K562 (cell line): Measurements from ENCODE around the gene ATG12. TPM values are rescaled to one million over a fixed set of nuclear protein-coding genes. Genes with fewer than 3 reads are reported as not detected.
A peak's percentile ranks its signal among the peaks of the same experiment; 100 is the strongest.
"Not testable (repeated sequence)": the region's sequence is repeated elsewhere in the genome, so short reads cannot be mapped to it uniquely, and the experiment has no call there.

Source experiments
- ATAC-seq: fragments of 200-7000 bp; cut with Tn5 transposase; 3 replicates; pipeline ENCODE4 v1.9.1; 2020; ENCODE audit warnings: moderate library complexity
- BruUV-seq: library from RNA; stranded (reverse); fragments of 400-500 nt; replicated peaks from 2 replicates; lab custom pipeline; 2021; lab: Mats Ljungman, UMichigan
- CTCF ChIA-PET: fragments of 300-600 bp; formaldehyde crosslinking; extraction: SDS; loops from one replicate; lab custom pipeline; 2021; ENCODE audit warnings: low intra/inter-chr PET ratio; lab: Yijun Ruan, JAX
- POLR2A ChIA-PET: fragments of 300-600, 350-650 bp; sonication (Branson Sonifier 250); formaldehyde crosslinking; extraction: SDS; loops from one replicate; lab custom pipeline; 2021; ENCODE audit warnings: antibody characterized with exemption, inconsistent platforms; lab: Yijun Ruan, JAX
- DNase-seq, 4 experiments: peaks; one replicate each; pipeline versions ENCODE4 v3.0.0 to v3.0.0-alpha.2; 2011 to 2018; ENCODE audit warnings: low spot score in 3 of 4, mixed read lengths in 3 of 4; ENCODE audit errors: extremely low read depth in 1 of 4
- FAIRE-seq: peaks from 2 replicates; lab custom pipeline; 2011; peaks lifted over from hg19 to GRCh38; lab: Jason Lieb, UNC
- H2AFZ ChIP-seq: 2 replicates; pipeline ENCODE4 v1.6.0; 2011; ENCODE audit warnings: low read depth, low read length, control low read depth, inconsistent platforms
- H3K27ac ChIP-seq: fragments of 200-600 bp; 3 replicates; pipeline ENCODE4 v1.8.0; 2011; ENCODE audit warnings: low read depth, mild to moderate bottlenecking, control low read depth, inconsistent platforms, low read length, moderate library complexity, mixed read lengths; ENCODE audit errors: extremely low read depth
- H3K27me3 ChIP-seq, 2 experiments: fragments of 300-600 bp in 1 of 2; 2 replicates in 1 of 2; 3 replicates in 1 of 2; pipeline versions ENCODE4 v1.6.0 to v1.8.0; 2011; ENCODE audit warnings: inconsistent platforms in 2 of 2, low read length in 2 of 2, mild to moderate bottlenecking in 1 of 2, mixed read lengths in 1 of 2, moderate library complexity in 1 of 2; ENCODE audit not compliant: control insufficient read depth in 2 of 2, insufficient read depth in 2 of 2
- H3K36me3 ChIP-seq: fragments of 300-600 bp; 3 replicates; pipeline ENCODE4 v1.8.0; 2011; ENCODE audit warnings: mild to moderate bottlenecking, low read length, inconsistent platforms; ENCODE audit not compliant: control insufficient read depth, insufficient read depth
- H3K4me1 ChIP-seq, 2 experiments: fragments of 200-600 bp in 1 of 2; replicated peaks in 1 of 2; 2 replicates in 1 of 2; 3 replicates in 1 of 2; pipeline versions ENCODE4 v1.5.1 to v1.8.0; 2011; ENCODE audit warnings: inconsistent platforms in 2 of 2, low read length in 2 of 2, mild to moderate bottlenecking in 1 of 2, mixed read lengths in 1 of 2, moderate library complexity in 1 of 2; ENCODE audit not compliant: control insufficient read depth in 2 of 2, insufficient read depth in 2 of 2
- H3K4me2 ChIP-seq: 2 replicates; pipeline ENCODE4 v1.6.1; 2011; ENCODE audit warnings: low read length, control low read depth, inconsistent platforms, mixed read lengths; ENCODE audit not compliant: insufficient read depth
- H3K4me3 ChIP-seq: fragments of 200-600 bp; sonication (generic), shearing (Covaris generic); 2 replicates; pipeline ENCODE4 v1.5.1; 2016; ENCODE audit warnings: control low read depth, inconsistent platforms
- H3K79me2 ChIP-seq: fragments of 200-600 bp; 3 replicates; pipeline ENCODE4 v1.8.0; 2011; ENCODE audit warnings: low read length, inconsistent platforms; ENCODE audit not compliant: control insufficient read depth, insufficient read depth
- H3K9ac ChIP-seq, 2 experiments: 2 replicates each; pipeline versions ENCODE4 v1.6.0 to v1.6.1; 2011; ENCODE audit warnings: low read depth in 2 of 2, low read length in 2 of 2, control low read depth in 1 of 2, inconsistent platforms in 1 of 2, mild to moderate bottlenecking in 1 of 2, mixed read lengths in 1 of 2; ENCODE audit not compliant: insufficient read depth in 1 of 2
- H3K9me1 ChIP-seq: one replicate; pipeline ENCODE4 v1.6.0; 2011; ENCODE audit warnings: inconsistent platforms, mild to moderate bottlenecking, low read length, moderate library complexity; ENCODE audit not compliant: control insufficient read depth, insufficient read depth
- H3K9me3 ChIP-seq: replicated peaks from 2 replicates; pipeline ENCODE4 v1.5.1; 2011; ENCODE audit warnings: low read depth, low read length, inconsistent platforms; ENCODE audit not compliant: control insufficient read depth, insufficient read depth
- H4K20me1 ChIP-seq: replicated peaks from 2 replicates; pipeline ENCODE4 v1.6.1; 2011; ENCODE audit warnings: low read length, inconsistent platforms, mixed read lengths; ENCODE audit not compliant: control insufficient read depth, insufficient read depth
- CTCF ChIP-seq, 3 experiments: IDR thresholded peaks in 2 of 3; conservative IDR thresholded peaks in 1 of 3; 2 replicates each; pipeline ENCODE4 v1.5.1; 2011 to 2012; ENCODE audit warnings: low read length in 3 of 3, mild to moderate bottlenecking in 3 of 3, control low read depth in 2 of 3, improper control_type of control experiment in 1 of 3, inconsistent platforms in 1 of 3, low read depth in 1 of 3, mixed read lengths in 1 of 3, moderate library complexity in 1 of 3; ENCODE audit not compliant: insufficient read depth in 2 of 3
- ZSCAN32 ChIP-seq: fragments of 450-650 bp; formaldehyde crosslinking; IDR thresholded peaks from 2 replicates; pipeline ENCODE4 v1.4.0; 2020; ENCODE audit warnings: mild to moderate bottlenecking, moderate library complexity
- WGBS: fragments of 100-300 bp; shearing (Covaris generic); methylation state at CpG from one replicate; pipeline ENCODE4 v1.1.6; 2016; ENCODE audit warnings: low coverage, mixed read lengths; ENCODE audit not compliant: insufficient coverage; ENCODE audit errors: missing lambda C conversion rate; 5-methylcytosine and 5-hydroxymethylcytosine counted together
- in situ Hi-C: fragments of 300-500 bp; cut with MboI; formaldehyde crosslinking; loops from 4 replicates; pipeline ENCODE4 v1.15.0; 2018; ENCODE audit warnings: inconsistent platforms, mixed read lengths
- intact Hi-C: fragments of 100-400 bp; cut with micrococcal nuclease; formaldehyde crosslinking; loops from 2 replicates; pipeline ENCODE4 v1.14.2; 2022
- polyA plus RNA-seq, 8 experiments: library from polyadenylated mRNA; depleted of rRNA in 4 of 8; stranded (reverse) in 5 of 8; unstranded in 3 of 8; fragments of >200 nt; fragmentation: Nextera tagmentation in 2 of 8; fragmentation: Illumina TruSeq in 1 of 8; extraction: Ambion mirVana in 2 of 8; extraction: Trizol in 1 of 8; gene quantifications; 2 replicates each; pipeline versions ENCODE4 v1.2.1 to v1.2.3, GENCODE V29; 2011 to 2014; ENCODE audit warnings: inconsistent platforms in 1 of 8, missing spikeins in 1 of 8
- total RNA-seq, 7 experiments: library from RNA; depleted of rRNA in 6 of 7; stranded (reverse); fragments of >200 nt in 6 of 7; fragmentation: Illumina TruSeq in 2 of 7; extraction: Trizol in 2 of 7; gene quantifications; 2 replicates each; pipeline versions ENCODE4 v1.2.1 to v1.2.3, GENCODE V29; 2011 to 2021; ENCODE audit warnings: low replicate concordance in 1 of 7
- TF ChIP-seq, protein P1 (sequence below): fragments of 450-650 bp; IDR thresholded peaks from 2 replicates; pipeline ENCODE4 v1.6.1; 2016; ENCODE audit warnings: mild to moderate bottlenecking, moderate library complexity

The ATG12 gene
- total and polyA plus RNA-seq, 9 of the 15 experiments (the other 6 are each of a cell fraction or from before 2014, with no cell fraction given) = 21.6 to 132 (median 61.3) TPM

DNA sequence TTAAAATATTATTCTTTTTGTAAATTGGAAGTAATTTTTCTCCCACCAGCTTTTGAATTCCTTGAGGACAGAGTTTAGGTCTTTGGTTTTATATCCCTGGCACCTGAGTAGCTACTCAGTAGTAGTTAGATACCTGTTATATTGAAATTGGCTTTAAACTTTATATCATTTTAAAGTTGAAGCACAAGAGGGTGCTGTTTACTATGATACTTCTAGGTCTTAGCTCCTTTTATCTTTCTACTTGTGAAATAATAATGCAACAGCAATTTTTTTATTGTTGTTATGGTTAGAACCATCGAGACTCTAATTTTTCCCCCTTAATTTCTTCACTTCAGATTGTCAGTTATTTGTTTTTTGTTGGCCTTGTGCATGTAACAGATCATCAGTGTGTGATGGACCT is 46.7 kb upstream of the ATG12 start (continued):
- TF ChIP-seq, protein P1, sequence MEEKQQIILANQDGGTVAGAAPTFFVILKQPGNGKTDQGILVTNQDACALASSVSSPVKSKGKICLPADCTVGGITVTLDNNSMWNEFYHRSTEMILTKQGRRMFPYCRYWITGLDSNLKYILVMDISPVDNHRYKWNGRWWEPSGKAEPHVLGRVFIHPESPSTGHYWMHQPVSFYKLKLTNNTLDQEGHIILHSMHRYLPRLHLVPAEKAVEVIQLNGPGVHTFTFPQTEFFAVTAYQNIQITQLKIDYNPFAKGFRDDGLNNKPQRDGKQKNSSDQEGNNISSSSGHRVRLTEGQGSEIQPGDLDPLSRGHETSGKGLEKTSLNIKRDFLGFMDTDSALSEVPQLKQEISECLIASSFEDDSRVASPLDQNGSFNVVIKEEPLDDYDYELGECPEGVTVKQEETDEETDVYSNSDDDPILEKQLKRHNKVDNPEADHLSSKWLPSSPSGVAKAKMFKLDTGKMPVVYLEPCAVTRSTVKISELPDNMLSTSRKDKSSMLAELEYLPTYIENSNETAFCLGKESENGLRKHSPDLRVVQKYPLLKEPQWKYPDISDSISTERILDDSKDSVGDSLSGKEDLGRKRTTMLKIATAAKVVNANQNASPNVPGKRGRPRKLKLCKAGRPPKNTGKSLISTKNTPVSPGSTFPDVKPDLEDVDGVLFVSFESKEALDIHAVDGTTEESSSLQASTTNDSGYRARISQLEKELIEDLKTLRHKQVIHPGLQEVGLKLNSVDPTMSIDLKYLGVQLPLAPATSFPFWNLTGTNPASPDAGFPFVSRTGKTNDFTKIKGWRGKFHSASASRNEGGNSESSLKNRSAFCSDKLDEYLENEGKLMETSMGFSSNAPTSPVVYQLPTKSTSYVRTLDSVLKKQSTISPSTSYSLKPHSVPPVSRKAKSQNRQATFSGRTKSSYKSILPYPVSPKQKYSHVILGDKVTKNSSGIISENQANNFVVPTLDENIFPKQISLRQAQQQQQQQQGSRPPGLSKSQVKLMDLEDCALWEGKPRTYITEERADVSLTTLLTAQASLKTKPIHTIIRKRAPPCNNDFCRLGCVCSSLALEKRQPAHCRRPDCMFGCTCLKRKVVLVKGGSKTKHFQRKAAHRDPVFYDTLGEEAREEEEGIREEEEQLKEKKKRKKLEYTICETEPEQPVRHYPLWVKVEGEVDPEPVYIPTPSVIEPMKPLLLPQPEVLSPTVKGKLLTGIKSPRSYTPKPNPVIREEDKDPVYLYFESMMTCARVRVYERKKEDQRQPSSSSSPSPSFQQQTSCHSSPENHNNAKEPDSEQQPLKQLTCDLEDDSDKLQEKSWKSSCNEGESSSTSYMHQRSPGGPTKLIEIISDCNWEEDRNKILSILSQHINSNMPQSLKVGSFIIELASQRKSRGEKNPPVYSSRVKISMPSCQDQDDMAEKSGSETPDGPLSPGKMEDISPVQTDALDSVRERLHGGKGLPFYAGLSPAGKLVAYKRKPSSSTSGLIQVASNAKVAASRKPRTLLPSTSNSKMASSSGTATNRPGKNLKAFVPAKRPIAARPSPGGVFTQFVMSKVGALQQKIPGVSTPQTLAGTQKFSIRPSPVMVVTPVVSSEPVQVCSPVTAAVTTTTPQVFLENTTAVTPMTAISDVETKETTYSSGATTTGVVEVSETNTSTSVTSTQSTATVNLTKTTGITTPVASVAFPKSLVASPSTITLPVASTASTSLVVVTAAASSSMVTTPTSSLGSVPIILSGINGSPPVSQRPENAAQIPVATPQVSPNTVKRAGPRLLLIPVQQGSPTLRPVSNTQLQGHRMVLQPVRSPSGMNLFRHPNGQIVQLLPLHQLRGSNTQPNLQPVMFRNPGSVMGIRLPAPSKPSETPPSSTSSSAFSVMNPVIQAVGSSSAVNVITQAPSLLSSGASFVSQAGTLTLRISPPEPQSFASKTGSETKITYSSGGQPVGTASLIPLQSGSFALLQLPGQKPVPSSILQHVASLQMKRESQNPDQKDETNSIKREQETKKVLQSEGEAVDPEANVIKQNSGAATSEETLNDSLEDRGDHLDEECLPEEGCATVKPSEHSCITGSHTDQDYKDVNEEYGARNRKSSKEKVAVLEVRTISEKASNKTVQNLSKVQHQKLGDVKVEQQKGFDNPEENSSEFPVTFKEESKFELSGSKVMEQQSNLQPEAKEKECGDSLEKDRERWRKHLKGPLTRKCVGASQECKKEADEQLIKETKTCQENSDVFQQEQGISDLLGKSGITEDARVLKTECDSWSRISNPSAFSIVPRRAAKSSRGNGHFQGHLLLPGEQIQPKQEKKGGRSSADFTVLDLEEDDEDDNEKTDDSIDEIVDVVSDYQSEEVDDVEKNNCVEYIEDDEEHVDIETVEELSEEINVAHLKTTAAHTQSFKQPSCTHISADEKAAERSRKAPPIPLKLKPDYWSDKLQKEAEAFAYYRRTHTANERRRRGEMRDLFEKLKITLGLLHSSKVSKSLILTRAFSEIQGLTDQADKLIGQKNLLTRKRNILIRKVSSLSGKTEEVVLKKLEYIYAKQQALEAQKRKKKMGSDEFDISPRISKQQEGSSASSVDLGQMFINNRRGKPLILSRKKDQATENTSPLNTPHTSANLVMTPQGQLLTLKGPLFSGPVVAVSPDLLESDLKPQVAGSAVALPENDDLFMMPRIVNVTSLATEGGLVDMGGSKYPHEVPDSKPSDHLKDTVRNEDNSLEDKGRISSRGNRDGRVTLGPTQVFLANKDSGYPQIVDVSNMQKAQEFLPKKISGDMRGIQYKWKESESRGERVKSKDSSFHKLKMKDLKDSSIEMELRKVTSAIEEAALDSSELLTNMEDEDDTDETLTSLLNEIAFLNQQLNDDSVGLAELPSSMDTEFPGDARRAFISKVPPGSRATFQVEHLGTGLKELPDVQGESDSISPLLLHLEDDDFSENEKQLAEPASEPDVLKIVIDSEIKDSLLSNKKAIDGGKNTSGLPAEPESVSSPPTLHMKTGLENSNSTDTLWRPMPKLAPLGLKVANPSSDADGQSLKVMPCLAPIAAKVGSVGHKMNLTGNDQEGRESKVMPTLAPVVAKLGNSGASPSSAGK = no peak
- TF ChIP-seq CTCF (IDR thresholded peaks at IDR 0.05 in 2 of 3, conservative IDR thresholded peaks at IDR 0.05 in 1 of 3; ENCODE audit: insufficient read depth in 2 of 3, low read depth in 1 of 3, low read length in 3 of 3) (peak in 1 of 3 experiments; percentile 24; a peak in 1 of 6 replicates), ZSCAN32 (CRISPR knock-in tag) (no peak)

- WGBS = 66% methylated on average over 3 of the region's 3 CpGs
- FAIRE-seq, H3K27me3 ChIP-seq, H3K9me3 ChIP-seq, H2AFZ ChIP-seq, DNase-seq, H3K4me1 ChIP-seq, H3K9me1 ChIP-seq, H3K9ac ChIP-seq, H3K79me2 ChIP-seq, ATAC-seq, H3K27ac ChIP-seq, in situ Hi-C loops, H3K4me3 ChIP-seq, BruUV-seq, CTCF ChIA-PET, H3K36me3 ChIP-seq, H3K4me2 ChIP-seq, H4K20me1 ChIP-seq, POLR2A ChIA-PET: not testable (repeated sequence)
- intact Hi-C loops = loop anchor here (5.0 kb wide), 1 partner anchor 182 kb away; no protein-coding TSS in a partner anchor
Measured at GRCh38 chr5:115885208-115885607, 43.8 kb upstream of the ATG12 start.
